Adrenal gland (tissue), 5 donors: ENCODE data around the gene IYD.

Experiments used
- CTCF ChIP-seq, 6 experiments: fragments of 450-650 bp in 4 of 6; fragments of 200-600 bp in 2 of 6; sonication (generic) in 1 of 6; IDR thresholded peaks; 1 replicate in 5 of 6; 2 replicates in 1 of 6; pipeline versions ENCODE4 v1.5.1 to v1.8.0; 2016 to 2021; ENCODE audit warnings: antibody characterized with exemption in 6 of 6, mild to moderate bottlenecking in 2 of 6, moderate library complexity in 1 of 6
- POLR2A ChIP-seq, 2 donors: fragments of 450-650 bp; IDR thresholded peaks; one replicate each; pipeline ENCODE4 v1.6.1; 2017; ENCODE audit warnings: antibody characterized with exemption in 2 of 2, mild to moderate bottlenecking in 2 of 2, moderate library complexity in 1 of 2
- donor health status: DM: no; HTN: no; CAD: no.

- TF ChIP-seq POLR2A (IDR thresholded peaks at IDR 0.05) (no peak), CTCF (IDR thresholded peaks at IDR 0.05) (no peak)
These were observed 46.3 kb upstream of the IYD start for GRCh38 chr6:150322466-150322871.
